Measurements from ENCODE around the gene EEFSEC. TPM values are rescaled to one million over a fixed set of nuclear protein-coding genes. Genes with fewer than 3 reads are reported as not detected.

Gene EEFSEC
- total RNA-seq, 1 donor from 2014 or later: 15.3 TPM

- no peak overlapping the region for H3K27ac ChIP-seq
- no peak for TF ChIP-seq CTCF (IDR thresholded peaks at IDR 0.05)
- no peak for DNase-seq
- ATAC-seq: no peak
- H3K4me3 ChIP-seq: no peak overlapping the region
- no peaks in the 10 kb centered on the region for H3K4me1 ChIP-seq
- intact Hi-C loops (cut with DNase I): no loop called here
- H3K9me3 ChIP-seq: no peaks in the 10 kb centered on the region
- H3K27me3 ChIP-seq: no peaks in the 10 kb centered on the region
- H3K36me3 ChIP-seq: no peaks in the 10 kb centered on the region
These were observed 244.2 kb downstream of the EEFSEC start for GRCh38 chr3:128397484-128397883.

GRCh38 chr3:128398586-128398985 is 245.3 kb downstream of the EEFSEC start:
- no peak overlapping the region for H3K4me3 ChIP-seq
- H3K4me1 ChIP-seq: no peaks in the 10 kb centered on the region
- ATAC-seq (no peak), DNase-seq (no peak)
- no peaks in the 10 kb centered on the region for H3K36me3 ChIP-seq
- no peaks in the 10 kb centered on the region for H3K27me3 ChIP-seq
- no peak overlapping the region for H3K27ac ChIP-seq
- no peaks in the 10 kb centered on the region for H3K9me3 ChIP-seq
- intact Hi-C loops (cut with DNase I): no loop called here
- TF ChIP-seq CTCF (IDR thresholded peaks at IDR 0.05): no peak

GRCh38 chr3:128399221-128399915 is 246.1 kb downstream of the EEFSEC start:
- DNase-seq (no peak), ATAC-seq (no peak)
- Histone ChIP-seq H3K36me3 (no peaks in the 10 kb centered on the region), H3K4me3 (no peak overlapping the region), H3K9me3 (no peaks in the 10 kb centered on the region), H3K27me3 (no peaks in the 10 kb centered on the region), H3K27ac (no peak overlapping the region), H3K4me1 (no peaks in the 10 kb centered on the region)
- TF ChIP-seq CTCF (IDR thresholded peaks at IDR 0.05): no peak
- intact Hi-C loops (cut with DNase I): no loop called here

- no peak for TF ChIP-seq CTCF (IDR thresholded peaks at IDR 0.05)
- Histone ChIP-seq H3K27ac (no peak overlapping the region), H3K27me3 (no peaks in the 10 kb centered on the region), H3K4me3 (no peak overlapping the region), H3K4me1 (no peaks in the 10 kb centered on the region), H3K36me3 (no peaks in the 10 kb centered on the region), H3K9me3 (no peaks in the 10 kb centered on the region)
- no peak for ATAC-seq
- intact Hi-C loops (cut with DNase I): no loop called here
- DNase-seq: no peak
These were observed 247.4 kb downstream of the EEFSEC start for GRCh38 chr3:128400671-128401070.

- no peaks in the 10 kb centered on the region for H3K36me3 ChIP-seq
- TF ChIP-seq CTCF (IDR thresholded peaks at IDR 0.05): no peak
- intact Hi-C loops (cut with DNase I): no loop called here
- no peak for DNase-seq
- no peak for ATAC-seq
- H3K9me3 ChIP-seq: no peaks in the 10 kb centered on the region
- no peaks in the 10 kb centered on the region for H3K27me3 ChIP-seq
- no peak overlapping the region for H3K4me3 ChIP-seq
- no peaks in the 10 kb centered on the region for H3K4me1 ChIP-seq
- no peak overlapping the region for H3K27ac ChIP-seq
These were observed 249.0 kb downstream of the EEFSEC start for GRCh38 chr3:128402319-128402718.

- Histone ChIP-seq H3K27me3 (no peaks in the 10 kb centered on the region), H3K27ac (no peak overlapping the region), H3K9me3 (no peaks in the 10 kb centered on the region), H3K36me3 (no peaks in the 10 kb centered on the region), H3K4me1 (no peaks in the 10 kb centered on the region), H3K4me3 (no peak overlapping the region)
- DNase-seq (no peak), ATAC-seq (no peak)
- intact Hi-C loops (cut with DNase I): no loop called here
- no peak for TF ChIP-seq CTCF (IDR thresholded peaks at IDR 0.05)
These were observed 249.7 kb downstream of the EEFSEC start for GRCh38 chr3:128402998-128403397.

Data from upper lobe of right lung (tissue), 1 donor.